HFFc6 (cell line): ENCODE measurements around the gene ITPR1. TPM values are rescaled to one million over a fixed set of nuclear protein-coding genes. Genes with fewer than 3 reads are reported as not detected.

Experiments
- DNase-seq: peaks from one replicate; pipeline ENCODE4 v3.0.0-alpha.2; 2018
- H3K27ac Mint-ChIP-seq: 2 replicates; pipeline ENCODE4 v1.8.0; 2020; ENCODE audit warnings: mild to moderate bottlenecking, mixed read lengths
- H3K27me3 Mint-ChIP-seq: 2 replicates; pipeline ENCODE4 v1.8.0; 2021; ENCODE audit warnings: mild to moderate bottlenecking, moderate library complexity, mixed read lengths; ENCODE audit not compliant: insufficient read depth
- H3K36me3 Mint-ChIP-seq: 2 replicates; pipeline ENCODE4 v1.8.0; 2021; ENCODE audit warnings: low read depth, mixed read lengths
- H3K4me1 Mint-ChIP-seq: 2 replicates; pipeline ENCODE4 v1.8.0; 2020; ENCODE audit warnings: low read depth, mixed read lengths
- H3K4me3 Mint-ChIP-seq: 2 replicates; pipeline ENCODE4 v1.8.0; 2020; ENCODE audit warnings: mild to moderate bottlenecking, moderate library complexity, mixed read lengths
- H3K9me3 Mint-ChIP-seq: 2 replicates; pipeline ENCODE4 v1.8.0; 2020; ENCODE audit warnings: mild to moderate bottlenecking, mixed read lengths
- CTCF ChIP-seq: fragments of 200-600 bp; sonication (generic); IDR thresholded peaks from 2 replicates; pipeline ENCODE4 v1.5.0; 2021; ENCODE audit warnings: antibody characterized with exemption, mild to moderate bottlenecking
- total RNA-seq, 6 experiments: library from RNA; stranded (reverse); fragmentation: NEBNext Ultra II Directional; extraction: Animal tissue kit (Norgen Biotek cat#: 25700); gene quantifications; 2 replicates in 1 of 6; 3 replicates in 5 of 6; pipeline ENCODE4 v1.2.3, GENCODE V29; 2021

ITPR1 gene
- total RNA-seq, 6 experiments from 2014 or later, result 4.9 to 8.3 (median 6.1) TPM

GRCh38 chr3:4756855-4757574 is 263.9 kb downstream of the ITPR1 start:
- Mint-ChIP-seq H3K36me3 (peaks cover 10% of the 10 kb centered on the region), H3K27ac (no peak overlapping the region), H3K27me3 (peaks cover 18% of the 10 kb centered on the region), H3K4me1 (peaks cover 3% of the 10 kb centered on the region), H3K9me3 (peaks cover 9% of the 10 kb centered on the region), H3K4me3 (no peak overlapping the region)
- DNase-seq, result no peak
- no peak for TF ChIP-seq CTCF

- no peak overlapping the region for H3K27ac Mint-ChIP-seq
- no peak for DNase-seq
These were observed 264.6 kb downstream of the ITPR1 start for GRCh38 chr3:4757575-4758248.

GRCh38 chr3:4758249-4758860 is 265.2 kb downstream of the ITPR1 start:
- Mint-ChIP-seq H3K4me1 (no peaks in the 10 kb centered on the region), H3K27ac (no peak overlapping the region), H3K4me3 (no peak overlapping the region), H3K9me3 (peaks cover 9% of the 10 kb centered on the region), H3K36me3 (0 out of 2 replicates have a peak, but pooled peaks cover 5% of the 10 kb centered on the region), H3K27me3 (peaks cover 22% of the 10 kb centered on the region)
- DNase-seq, result no peak
- TF ChIP-seq CTCF, result no peak

More at GRCh38 chr3:4757575-4758248, 264.6 kb downstream of the ITPR1 start:
- Mint-ChIP-seq H3K4me3 (no peak overlapping the region), H3K27me3 (peaks cover 22% of the 10 kb centered on the region), H3K36me3 (peaks cover 9% of the 10 kb centered on the region), H3K4me1 (no peaks in the 10 kb centered on the region), H3K9me3 (peaks cover 9% of the 10 kb centered on the region)
- no peak for TF ChIP-seq CTCF

GRCh38 chr3:4758957-4759656 is 266.0 kb downstream of the ITPR1 start:
- H3K27ac Mint-ChIP-seq, result no peak overlapping the region
- peaks cover 19% of the 10 kb centered on the region for H3K27me3 Mint-ChIP-seq
- peaks cover 9% of the 10 kb centered on the region for H3K9me3 Mint-ChIP-seq
- H3K4me1 Mint-ChIP-seq, result no peaks in the 10 kb centered on the region
- DNase-seq, result no peak
- no peak for TF ChIP-seq CTCF
- no peak overlapping the region for H3K4me3 Mint-ChIP-seq
- 0 out of 2 replicates have a peak, but pooled peaks cover 5% of the 10 kb centered on the region for H3K36me3 Mint-ChIP-seq

- H3K4me1 Mint-ChIP-seq, result no peaks in the 10 kb centered on the region
- H3K36me3 Mint-ChIP-seq, result peaks cover 5% of the 10 kb centered on the region; the same call in 1 of the 2 replicates
- peaks cover 10% of the 10 kb centered on the region for H3K9me3 Mint-ChIP-seq
- H3K4me3 Mint-ChIP-seq, result no peak overlapping the region
- no peak for TF ChIP-seq CTCF
- H3K27me3 Mint-ChIP-seq, result peaks cover 17% of the 10 kb centered on the region
- no peak for DNase-seq
- no peak overlapping the region for H3K27ac Mint-ChIP-seq
These were observed 266.7 kb downstream of the ITPR1 start for GRCh38 chr3:4759689-4760312.
